Measurements from ENCODE around the gene CFAP57.
"Not testable (repeated sequence)": the region's sequence is repeated elsewhere in the genome, so short reads cannot be mapped to it uniquely, and the experiment has no call there.

The CFAP57 gene

DNA sequence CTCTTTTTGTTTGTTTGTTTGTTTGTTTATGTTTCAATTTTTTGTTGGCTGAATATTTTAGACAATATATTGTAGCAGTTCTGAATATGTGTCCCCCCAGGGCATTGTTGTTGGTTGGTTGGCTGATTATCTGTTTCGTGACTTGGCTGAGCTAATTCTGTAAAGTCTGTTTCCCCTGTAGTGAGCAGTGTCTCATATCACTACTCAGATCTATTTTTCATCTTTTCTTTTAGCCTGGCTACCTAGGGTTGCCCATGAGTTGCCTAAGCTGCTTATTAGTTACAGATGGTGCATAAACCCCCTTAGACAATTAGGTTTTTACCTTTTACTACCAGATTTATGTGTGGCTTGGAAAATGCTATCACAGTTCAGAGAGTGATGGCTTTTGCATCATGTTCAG is 32.3 kb downstream of the CFAP57 start:
- no peak for TF ChIP-seq CTCF (conservative IDR thresholded peaks at IDR 0.05; ENCODE audit: low read depth)
- POLR2A ChIA-PET (ENCODE audit: low non-redundant PET) = no interaction called here
- DNase-seq (ENCODE audit: low spot score) = no peak
- CTCF ChIA-PET = no interaction called here
- no peak overlapping the region for H3K27ac ChIP-seq

DNA sequence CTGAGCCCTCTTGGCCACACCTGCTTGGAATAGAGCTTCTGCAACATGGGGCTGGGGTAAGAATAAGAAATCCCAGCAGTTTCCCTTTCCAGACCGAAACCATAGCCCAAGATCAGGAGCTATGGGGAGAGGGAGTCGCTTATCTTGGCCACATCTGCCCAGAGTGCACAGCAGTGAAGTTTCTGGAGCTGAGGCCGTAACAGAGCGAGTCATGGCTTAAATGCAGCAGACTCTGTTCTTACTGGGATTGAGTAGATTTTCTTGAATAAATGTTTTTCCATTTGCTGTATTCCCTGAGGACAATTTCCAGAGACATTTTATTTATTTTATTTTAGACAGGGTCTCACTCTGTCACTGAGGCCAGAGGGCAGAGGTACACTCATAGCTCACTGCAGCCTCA is 33.5 kb downstream of the CFAP57 start:
- POLR2A ChIA-PET (ENCODE audit: low non-redundant PET) = interaction anchor here (0.6 to 0.8 kb wide), 2 partner anchors 44 to 152 kb away, joined by 4 to 8 read pairs; no protein-coding TSS in a partner anchor
- no peak for TF ChIP-seq CTCF (conservative IDR thresholded peaks at IDR 0.05; ENCODE audit: low read depth)
- peak overlapping the region; percentile 86 for H3K27ac ChIP-seq
- DNase-seq (ENCODE audit: low spot score) = no peak
- CTCF ChIA-PET = no interaction called here

- peak overlapping the region; percentile 86 for H3K27ac ChIP-seq
- peak; percentile 92 for DNase-seq (ENCODE audit: low spot score)
- ChIA-PET CTCF (interaction anchor here (1.3 kb wide), 1 partner anchor 133 kb away, joined by 3 read pairs; no protein-coding TSS in a partner anchor), POLR2A (ENCODE audit: low non-redundant PET) (no interaction called here)
- no peak for TF ChIP-seq CTCF (conservative IDR thresholded peaks at IDR 0.05; ENCODE audit: low read depth)
Measured at GRCh38 chr1:43206600-43207228, 34.6 kb downstream of the CFAP57 start.

DNA sequence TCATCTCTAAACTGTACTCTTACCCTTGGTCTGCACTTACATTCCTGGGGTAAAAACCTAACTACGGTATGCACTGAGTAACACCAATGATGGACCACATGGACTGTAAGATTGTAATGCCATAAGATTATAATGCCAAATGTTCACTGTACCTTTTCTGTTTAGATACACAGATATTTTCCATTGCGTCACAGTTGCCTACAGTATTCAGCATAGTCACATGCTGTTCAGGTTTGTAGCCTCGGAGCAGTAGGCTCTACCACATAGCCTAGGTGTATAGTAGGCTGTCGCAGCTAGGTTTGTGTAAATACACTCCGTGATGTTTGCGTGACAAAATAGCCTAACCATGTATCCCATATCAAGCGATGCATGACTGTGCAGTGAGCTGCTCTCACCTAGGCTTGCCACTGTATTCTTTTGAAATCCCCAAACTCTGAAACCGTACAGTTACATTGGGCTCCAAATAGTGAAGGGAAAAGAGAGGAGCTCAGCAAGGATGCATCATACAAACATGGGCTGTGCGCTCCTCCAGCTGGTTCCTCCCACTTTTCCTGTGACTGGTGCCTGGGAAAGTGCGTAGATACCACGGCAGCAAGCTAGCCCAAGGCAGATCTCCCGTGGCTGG is 35.2 kb downstream of the CFAP57 start:
- peak overlapping the region; percentile 86 for H3K27ac ChIP-seq
- DNase-seq (ENCODE audit: low spot score) = no peak
- CTCF ChIA-PET = interaction anchor here (1.3 kb wide), 1 partner anchor 134 kb away, joined by 3 read pairs; no protein-coding TSS in a partner anchor
- POLR2A ChIA-PET (ENCODE audit: low non-redundant PET) = no interaction called here
- TF ChIP-seq CTCF (conservative IDR thresholded peaks at IDR 0.05; ENCODE audit: low read depth) = no peak

- CTCF ChIA-PET; POLR2A ChIA-PET (ENCODE audit: low non-redundant PET); H3K27ac ChIP-seq; DNase-seq (ENCODE audit: low spot score): not testable (repeated sequence)
Measured at GRCh38 chr1:43208277-43208676, 36.1 kb downstream of the CFAP57 start.

- ChIA-PET CTCF (interaction anchor here (0.6 kb wide), 2 partner anchors 204 to 1698 kb away, joined by 4 to 5 read pairs; no protein-coding TSS in a partner anchor), POLR2A (ENCODE audit: low non-redundant PET) (no interaction called here)
- no peak for DNase-seq (ENCODE audit: low spot score)
- H3K27ac ChIP-seq = no peak overlapping the region
- TF ChIP-seq CTCF (conservative IDR thresholded peaks at IDR 0.05; ENCODE audit: low read depth) = no peak
Measured at GRCh38 chr1:43214501-43215444, 42.6 kb downstream of the CFAP57 start.

All from RWPE1 (cell line).